Measurements from ENCODE around the gene NXPH4.

DNA sequence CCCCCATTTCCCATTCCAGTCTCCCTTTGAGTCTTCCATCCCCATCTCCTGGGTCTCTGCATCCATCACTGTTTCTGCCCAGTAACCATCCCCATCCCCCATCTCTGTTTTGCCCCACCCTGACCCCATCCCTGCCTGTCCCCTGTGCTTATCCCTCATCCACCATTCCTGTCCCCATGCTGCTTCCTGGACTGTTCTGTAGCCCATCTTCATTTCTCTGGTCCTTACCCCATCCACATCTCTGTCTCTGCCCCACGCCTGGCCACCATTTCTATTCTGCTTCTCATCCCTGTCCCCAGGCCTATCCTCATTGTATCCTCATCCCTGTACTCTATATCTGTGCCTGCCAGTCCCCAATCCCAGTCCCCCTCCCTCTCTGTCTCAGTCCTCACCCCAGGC, 4.2 kb downstream of the NXPH4 start:
- TF ChIP-seq, protein P1, sequence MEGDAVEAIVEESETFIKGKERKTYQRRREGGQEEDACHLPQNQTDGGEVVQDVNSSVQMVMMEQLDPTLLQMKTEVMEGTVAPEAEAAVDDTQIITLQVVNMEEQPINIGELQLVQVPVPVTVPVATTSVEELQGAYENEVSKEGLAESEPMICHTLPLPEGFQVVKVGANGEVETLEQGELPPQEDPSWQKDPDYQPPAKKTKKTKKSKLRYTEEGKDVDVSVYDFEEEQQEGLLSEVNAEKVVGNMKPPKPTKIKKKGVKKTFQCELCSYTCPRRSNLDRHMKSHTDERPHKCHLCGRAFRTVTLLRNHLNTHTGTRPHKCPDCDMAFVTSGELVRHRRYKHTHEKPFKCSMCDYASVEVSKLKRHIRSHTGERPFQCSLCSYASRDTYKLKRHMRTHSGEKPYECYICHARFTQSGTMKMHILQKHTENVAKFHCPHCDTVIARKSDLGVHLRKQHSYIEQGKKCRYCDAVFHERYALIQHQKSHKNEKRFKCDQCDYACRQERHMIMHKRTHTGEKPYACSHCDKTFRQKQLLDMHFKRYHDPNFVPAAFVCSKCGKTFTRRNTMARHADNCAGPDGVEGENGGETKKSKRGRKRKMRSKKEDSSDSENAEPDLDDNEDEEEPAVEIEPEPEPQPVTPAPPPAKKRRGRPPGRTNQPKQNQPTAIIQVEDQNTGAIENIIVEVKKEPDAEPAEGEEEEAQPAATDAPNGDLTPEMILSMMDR (IDR thresholded peaks at IDR 0.05; ENCODE audit: poor library complexity, severe bottlenecking): no peak
- TF ChIP-seq EP300 (conservative IDR thresholded peaks at IDR 0.05; ENCODE audit: poor library complexity, severe bottlenecking) (no peak), TAF1 (IDR thresholded peaks at IDR 0.05; ENCODE audit: low read depth) (no peak), POLR2AphosphoS5 (IDR thresholded peaks at IDR 0.05) (no peak), RAD21 (conservative IDR thresholded peaks at IDR 0.05) (no peak), MXI1 (conservative IDR thresholded peaks at IDR 0.05; ENCODE audit: poor library complexity, severe bottlenecking) (no peak)

Measured in neural cell (in vitro differentiated cells).